HG03097 (cell line): Measurements from ENCODE around the gene ZMIZ1.

Experiments
- ATAC-seq: cut with Tn5 transposase; IDR thresholded peaks from one replicate; pipeline ENCODE4 v1.9.1; 2021; ENCODE audit not compliant: unreplicated experiment, low FRiP score

ZMIZ1 gene

GRCh38 chr10:79111846-79112614 lies 43.3 kb downstream of the ZMIZ1 start:
- ATAC-seq, result no peak

GRCh38 chr10:79112881-79113431 lies 44.2 kb downstream of the ZMIZ1 start:
- no peak for ATAC-seq

- no peak for ATAC-seq
Measured at GRCh38 chr10:79113827-79114226, 45.1 kb downstream of the ZMIZ1 start.

- no peak for ATAC-seq
Measured at GRCh38 chr10:79115302-79115701, 46.5 kb downstream of the ZMIZ1 start.

- peak; percentile 27 for ATAC-seq
Measured at GRCh38 chr10:79116368-79116767, 47.6 kb downstream of the ZMIZ1 start.

GRCh38 chr10:79116801-79117723 lies 48.3 kb downstream of the ZMIZ1 start:
- peak; percentile 60 for ATAC-seq

- no peak for ATAC-seq
Measured at GRCh38 chr10:79118286-79119202, 49.8 kb downstream of the ZMIZ1 start.

DNA sequence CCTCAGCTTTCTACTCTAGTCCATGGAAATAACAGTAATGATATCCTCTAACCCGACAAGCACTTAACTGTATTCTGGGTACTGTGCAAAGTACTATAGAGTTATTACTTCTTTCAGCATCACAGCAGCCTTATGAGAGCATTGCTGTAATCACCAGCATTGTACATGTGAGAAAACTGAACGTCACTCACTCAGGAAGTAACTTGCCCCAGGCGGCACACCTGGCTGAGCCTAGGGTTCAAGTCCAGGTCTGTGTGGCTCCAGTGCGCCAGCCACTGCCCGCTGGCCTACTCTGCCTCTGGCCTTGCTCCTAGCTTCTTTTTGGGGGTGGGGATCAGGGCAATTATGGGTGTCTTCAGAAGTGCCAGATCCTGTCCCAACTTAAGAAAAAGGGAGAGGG lies 50.5 kb downstream of the ZMIZ1 start:
- ATAC-seq, result no peak

- ATAC-seq, result no peak
Measured at GRCh38 chr10:79123547-79123963, 54.8 kb downstream of the ZMIZ1 start.

DNA sequence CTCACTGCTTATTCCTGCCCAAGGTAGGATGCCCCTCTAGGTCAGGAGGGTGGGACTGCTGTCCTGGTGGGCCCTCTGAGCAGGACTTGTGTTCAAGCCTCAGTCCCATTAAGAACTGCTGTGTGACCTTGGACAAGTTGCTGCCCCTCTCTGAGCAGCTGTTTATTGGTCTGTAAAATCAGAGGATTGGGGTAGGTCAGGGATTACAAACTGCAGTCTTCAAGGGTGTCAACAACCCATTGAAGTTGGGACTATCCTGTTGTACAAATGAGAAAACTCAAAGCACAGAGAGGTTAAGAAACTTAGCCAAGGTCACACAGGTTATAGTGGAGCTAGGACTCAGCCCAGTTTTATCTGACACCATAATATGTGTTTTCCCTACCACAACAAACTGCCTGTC lies 55.3 kb downstream of the ZMIZ1 start:
- ATAC-seq, result no peak

DNA sequence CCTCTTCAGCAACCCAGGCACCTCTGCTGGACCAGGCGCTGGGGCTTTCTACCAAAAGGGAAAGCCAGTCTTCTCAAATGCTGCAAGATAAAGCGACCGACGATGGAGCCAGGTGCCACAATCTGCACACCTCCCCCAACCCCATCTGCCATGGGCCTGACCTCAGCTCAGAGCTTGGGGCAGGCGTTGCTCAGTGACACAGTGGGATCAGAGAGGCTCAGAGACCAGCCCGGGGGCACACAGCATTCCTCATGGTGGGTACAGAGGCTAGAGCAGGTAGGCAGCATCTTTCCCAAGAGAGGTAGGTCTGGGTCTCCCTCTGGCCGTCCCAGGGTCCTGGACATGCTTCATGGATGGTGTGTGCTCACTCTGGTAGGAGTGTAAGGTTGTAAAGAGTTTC lies 56.3 kb downstream of the ZMIZ1 start:
- no peak for ATAC-seq

- ATAC-seq, result no peak
Measured at GRCh38 chr10:79126351-79127080, 57.8 kb downstream of the ZMIZ1 start.

DNA sequence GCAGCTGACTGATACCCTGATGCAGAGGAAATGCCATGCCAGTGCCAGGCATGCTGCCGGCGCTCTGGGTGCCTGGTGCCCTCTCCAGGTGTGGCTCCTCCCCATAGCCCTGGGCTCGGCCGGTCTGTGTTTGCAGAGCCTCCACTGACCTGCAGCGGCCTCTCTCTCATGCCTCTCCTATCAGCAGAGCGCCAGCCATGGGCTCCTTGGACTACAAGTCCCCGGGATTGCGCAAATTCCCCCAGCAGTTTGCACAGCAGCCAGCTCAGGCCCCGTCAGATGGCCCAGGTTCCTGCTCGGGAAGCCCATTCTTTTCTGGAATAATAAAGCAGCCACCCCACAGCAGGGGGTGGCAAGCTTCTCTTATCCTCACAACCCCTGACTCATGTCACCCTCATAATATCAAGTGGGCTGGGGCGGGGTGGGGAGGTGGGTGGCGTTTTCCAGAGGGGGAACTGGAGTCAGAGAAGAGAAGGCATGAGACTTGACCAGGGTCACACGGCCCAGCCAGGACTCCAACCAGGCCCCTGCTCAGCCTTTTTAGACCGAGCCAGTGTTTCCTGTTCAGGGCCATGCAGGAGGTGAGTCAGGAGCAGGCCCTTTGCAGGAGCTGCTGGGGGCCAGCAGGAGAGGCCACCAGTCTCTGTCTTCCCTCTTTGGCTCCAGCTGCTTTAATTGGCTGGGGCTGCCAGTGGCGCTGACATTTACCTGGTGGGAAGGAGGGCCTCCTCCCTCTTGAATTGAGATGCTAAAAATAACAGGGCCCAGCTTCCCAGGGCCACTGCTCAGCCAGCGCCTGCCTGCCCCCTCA lies 58.6 kb downstream of the ZMIZ1 start:
- no peak for ATAC-seq

DNA sequence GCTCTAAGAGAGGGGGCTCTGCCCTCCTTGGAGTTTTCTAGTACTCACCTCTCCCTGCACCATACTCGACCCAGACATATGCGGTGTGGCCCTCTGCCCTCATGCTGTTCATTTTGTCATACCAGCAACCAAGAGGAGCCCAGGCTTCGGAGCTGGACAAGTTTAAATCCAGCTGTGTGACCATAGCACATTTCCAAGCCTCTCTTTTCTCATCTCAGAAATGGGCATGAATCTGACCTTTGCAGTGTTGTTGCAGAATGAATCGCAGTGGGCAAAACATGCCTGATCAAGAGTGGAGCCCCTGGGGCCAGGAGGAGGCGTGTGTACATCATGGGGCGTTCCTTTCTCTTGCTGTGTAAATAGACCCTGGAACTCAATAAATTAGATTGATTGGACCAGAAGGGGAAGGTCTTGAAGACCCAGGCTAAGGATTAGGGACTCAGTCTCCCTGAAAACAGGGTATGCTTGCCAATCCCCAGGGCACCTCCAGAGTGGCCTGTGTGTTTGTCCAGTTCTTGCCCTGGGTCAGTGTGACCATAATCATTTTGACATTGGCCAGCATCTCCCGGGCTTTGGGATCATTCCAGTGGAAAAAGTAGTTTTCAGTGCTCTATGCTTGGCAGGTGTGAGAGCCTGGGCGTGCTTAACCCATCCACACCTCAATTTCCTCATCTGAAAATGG lies 59.6 kb downstream of the ZMIZ1 start:
- ATAC-seq, result no peak

DNA sequence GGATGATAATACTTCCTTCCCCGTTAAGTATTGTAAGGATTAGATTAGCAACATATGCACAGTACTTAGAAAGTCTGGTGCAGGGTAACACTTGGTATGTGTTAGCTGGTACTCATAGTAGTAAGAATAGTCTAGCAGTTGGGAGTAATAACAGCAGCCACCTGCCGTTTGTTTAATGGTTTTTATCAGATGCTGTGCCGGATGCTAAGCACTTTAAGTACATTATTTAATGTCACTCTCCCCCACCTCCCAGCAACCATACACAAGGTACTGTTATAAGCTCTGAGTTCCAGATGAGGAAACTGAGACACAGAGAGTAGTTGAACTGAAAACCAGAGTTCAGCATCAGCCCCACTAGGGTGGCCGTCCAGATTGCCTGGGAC lies 60.1 kb downstream of the ZMIZ1 start:
- ATAC-seq, result no peak

DNA sequence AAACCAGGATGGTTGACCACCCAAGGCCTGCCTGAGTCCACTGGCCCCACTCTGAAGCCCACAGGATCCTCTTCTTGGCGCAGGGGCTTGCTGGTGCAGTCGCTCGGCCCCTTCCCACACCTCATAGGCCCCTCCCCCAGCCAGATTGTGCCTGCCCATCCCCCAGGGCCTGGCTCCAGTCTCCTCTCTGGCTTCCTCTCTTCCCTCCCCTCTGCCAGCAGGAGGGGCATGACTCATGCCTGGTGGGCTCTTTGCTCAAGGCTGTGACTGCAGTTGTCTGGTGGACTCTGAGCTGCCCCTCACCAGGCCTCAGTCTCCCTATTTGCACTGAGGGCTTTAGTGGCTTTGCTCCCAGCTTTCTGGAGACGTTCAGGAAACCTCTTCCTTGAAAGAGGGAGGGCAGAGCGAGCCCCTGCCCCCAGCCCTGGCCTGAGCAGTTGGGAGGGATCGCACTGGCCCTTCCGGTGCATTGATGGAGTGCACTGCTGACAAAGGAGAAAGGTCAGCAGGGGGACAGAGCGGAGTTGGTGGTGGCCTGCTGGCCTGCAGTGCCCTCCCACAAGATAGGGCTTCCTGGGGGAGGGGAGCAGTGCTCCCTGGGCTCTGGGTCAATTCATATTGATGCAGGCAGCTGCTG lies 60.7 kb downstream of the ZMIZ1 start:
- no peak for ATAC-seq

DNA sequence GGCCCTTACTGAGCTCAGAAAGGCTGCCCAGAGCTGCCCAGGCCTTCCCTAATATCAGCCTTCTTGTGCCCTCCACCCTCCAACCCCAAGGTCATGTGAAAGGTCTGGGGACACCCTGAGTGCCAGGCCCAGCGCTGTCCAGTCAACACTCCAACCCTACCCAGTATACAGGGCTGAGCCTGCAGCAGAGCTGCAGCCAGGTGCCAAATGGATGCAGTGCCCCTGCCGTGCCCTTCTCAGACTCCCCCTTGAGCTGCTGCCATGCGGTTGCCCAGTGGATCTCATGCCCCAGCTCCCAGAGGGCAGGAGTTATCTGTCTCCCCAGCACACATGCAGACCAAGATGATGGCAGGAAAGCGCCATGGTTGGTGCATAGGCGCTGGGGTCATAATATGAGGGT lies 61.5 kb downstream of the ZMIZ1 start:
- no peak for ATAC-seq

DNA sequence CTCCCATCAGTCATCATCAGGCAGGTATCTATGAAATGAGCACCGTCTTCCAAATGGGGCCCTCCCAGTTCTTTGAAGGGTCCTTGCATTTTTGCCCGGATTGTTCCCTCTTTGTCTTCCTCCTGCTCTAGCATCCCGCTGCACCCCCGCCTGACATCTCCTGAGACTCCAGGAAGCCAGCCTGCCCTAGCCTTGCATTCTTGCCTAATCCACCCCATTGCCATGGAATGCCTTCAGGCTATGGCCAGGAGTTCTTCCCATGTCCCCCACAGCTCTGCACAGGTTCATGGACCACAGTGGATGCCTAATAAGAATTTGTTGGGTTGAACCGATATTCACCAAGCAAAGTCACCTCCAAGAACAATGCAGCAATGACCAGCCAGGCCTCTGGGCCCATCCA lies 62.1 kb downstream of the ZMIZ1 start:
- no peak for ATAC-seq
